CD4-positive, alpha-beta T cell treated with Interleukin-15 for 1 hour (primary cell): ENCODE measurements around the gene PRKN.

ENCODE experiments used
- DNase-seq: peaks from one replicate; pipeline ENCODE4 v3.0.0-alpha.2; 2020

Gene PRKN

DNA sequence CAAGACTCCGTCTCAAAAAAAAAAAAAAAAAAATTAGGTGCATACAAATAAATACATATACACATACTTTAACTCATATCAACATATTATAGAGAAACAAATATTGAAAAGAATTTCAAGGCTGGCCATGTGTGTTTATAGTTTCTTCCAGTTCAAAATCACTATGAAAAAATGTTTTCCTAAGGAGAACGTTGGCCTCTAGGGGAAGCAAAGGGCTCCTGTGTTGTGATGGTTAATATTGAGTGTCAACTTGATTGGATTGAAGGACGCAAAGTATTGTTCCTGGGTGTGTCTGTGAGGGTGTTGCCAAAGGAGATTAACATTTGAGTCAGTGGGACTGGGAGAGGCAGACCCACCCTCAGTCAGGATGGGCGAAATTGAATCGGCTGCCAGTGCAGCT is 1271.7 kb downstream of the PRKN start:
- no peak for DNase-seq

DNA sequence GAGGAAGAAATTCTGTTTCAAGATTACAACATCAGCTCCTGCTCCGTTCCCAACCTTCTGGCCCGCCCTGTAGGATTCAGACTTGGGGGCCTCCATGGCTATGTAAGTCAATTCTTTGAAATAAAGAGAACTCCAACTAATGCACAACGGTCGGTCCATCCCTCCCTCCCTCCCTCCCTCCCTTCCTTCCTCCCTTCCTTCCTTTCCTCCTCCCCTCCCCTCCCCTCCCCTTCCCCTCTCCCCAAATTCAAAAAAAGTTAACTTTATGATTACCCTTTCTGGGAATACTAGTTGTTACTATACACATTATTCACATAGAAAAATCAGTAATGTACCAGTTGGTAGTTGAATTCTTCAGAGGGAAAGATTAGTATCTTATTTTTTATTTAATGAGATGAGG is 1274.0 kb downstream of the PRKN start:
- DNase-seq, result no peak

DNA sequence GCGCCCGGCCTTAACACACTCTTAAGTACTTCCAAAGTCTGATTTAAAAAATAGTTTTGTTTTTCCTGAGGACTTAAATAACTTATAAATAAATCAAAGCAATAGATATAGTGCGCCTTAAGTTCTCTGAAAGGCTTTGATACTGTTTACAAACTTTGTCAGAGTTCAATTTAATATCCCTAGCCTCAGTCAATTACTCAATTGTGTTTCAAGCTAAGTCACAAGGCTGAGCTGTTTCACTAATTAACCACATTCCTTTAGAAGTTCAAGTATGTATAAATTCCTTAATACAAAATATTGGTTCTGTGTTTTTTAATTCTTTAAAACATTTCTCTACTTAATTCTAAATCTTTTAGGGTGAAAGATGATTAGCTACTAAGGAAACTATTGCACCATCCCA is 1275.3 kb downstream of the PRKN start:
- DNase-seq, result no peak

DNA sequence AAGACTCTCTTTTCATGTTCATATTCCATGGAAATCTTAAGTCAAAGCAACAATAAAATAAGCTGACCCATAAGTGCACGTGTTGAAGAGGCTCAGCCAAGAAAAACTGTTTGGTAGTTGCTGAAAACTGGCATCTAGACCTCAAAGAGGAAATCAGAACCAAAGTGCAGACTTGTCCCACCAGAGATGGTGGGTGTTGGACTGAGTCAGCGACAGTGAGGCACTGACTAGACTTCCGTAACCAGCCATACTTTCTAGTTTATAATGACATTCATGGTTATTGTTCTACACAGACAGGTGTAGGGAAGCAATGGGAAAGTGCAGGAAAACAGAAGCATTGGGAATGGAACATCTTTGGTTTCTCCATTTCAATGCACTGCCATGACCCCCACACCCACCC is 1278.0 kb downstream of the PRKN start:
- no peak for DNase-seq

DNA sequence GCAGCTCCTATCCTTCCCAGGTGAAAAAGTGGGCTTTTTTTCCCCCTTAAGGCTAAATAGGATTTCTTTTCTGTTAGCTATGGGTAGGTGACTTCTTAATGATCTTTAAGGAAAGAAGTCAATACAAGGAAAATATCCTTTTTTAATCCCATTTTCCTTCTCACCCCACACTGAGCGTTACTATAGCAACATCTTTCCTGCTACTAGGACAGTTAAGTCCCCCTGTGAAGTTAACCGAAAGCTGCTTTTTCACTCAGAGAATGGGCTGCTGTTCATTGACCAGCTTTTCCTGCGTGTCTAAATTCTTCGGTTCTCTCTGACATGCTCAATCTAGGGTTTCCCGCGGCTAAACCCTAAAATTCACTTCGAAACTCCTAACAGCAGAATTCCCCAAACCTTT is 1280.6 kb downstream of the PRKN start:
- DNase-seq, result no peak

DNA sequence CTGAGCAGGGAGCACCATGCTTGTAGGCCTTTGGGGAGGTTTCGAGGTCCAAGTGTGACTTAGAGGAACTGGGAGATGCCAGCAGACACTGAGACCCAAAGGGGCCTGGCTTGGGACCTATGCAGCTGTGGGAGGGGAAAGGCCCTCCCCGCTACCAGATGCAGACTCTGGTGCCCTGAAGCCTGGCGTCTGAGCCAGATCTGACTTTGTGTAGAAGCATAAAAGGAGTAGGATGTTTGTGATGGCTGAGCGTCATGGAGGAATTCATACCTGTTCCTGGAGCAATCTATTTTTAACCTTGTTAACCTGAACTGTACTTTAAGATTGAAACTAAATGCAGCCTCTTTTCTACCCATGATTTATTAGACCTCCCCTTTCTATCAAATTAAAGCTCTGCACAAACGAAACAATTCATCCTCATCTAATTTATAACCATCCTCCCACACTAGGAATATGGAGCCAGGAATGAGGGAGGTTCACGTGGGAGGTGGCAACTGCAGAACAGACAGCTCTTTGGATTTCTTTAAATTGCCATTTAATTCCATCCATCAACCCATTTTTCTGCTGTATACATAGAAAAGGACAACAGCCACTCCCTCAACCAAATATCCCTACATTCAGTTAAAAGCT is 1281.2 kb downstream of the PRKN start:
- DNase-seq, result no peak

DNA sequence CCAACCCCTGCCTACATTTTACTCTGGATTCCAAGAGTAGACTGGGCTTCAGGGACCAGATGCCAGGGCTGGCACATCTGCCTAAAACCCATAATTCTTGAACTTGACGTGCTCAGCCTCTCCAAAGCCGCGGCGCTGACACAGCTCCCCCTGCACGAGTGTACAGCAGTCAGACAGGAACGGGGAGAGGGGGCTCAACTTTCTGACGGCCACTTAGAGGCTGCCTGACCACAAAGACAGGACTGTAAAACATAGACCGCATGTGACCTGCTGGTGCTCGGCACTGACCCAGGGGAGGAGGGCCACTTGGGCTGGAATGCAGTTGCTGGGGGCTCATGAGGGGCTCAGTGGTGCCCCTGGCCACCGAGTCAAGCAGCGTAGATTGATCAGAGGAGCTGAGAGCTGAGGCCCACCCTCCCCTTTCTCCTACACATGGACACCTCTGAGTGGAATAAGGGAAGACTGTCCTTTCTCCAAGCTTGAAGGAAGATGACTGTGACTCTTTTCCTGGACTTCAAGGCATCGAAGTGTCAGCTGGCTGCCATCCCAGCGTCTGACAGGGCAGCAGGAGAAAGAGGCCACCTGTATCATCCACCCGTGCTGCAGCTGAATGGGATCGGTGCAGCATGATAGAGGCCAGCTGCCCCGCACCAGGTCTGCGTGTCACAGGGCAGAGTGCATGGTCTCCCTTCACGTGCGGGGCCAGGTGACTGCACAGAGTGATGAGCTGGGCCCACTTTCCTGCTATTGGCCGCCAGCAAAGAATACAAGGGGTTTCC is 1282.4 kb downstream of the PRKN start:
- no peak for DNase-seq

DNA sequence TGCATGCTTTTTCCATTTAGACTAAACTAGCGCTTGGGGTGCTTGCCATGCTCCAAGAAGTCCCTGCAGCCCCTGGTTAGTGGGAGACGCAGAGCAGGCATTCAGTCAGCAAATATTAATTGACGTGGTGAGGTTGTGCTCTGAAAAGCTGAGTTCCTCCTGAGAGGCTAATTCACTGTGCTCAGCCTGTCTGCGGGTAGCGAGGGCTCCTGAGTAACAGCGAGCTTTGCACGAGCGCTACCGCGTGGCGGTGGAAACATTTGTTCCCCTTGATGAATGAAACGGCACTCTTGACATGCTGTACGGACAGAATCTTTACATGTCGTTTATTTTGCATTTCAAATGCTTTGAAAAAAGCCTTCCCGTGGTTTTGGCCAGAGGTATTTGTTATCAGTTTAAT is 1283.1 kb downstream of the PRKN start:
- DNase-seq, result no peak

DNA sequence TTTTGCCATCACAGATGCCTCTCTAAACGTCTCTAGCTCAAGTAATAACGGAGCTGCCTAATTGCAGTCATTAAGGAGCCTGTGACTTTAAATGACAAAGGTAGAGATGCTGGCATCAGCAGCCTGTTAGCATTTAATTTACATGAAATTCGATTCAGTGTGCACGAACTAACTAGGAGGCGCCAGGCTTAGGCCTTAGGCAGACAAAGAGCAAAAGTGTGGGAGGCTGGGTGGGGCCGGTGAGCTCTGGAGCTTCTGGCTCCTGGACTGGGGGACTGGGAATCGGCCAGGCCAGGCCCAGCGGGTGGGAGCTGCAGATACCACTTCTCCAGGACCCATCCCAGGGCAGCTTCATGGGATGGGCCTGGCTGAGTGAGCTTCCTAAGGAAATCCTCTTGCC is 1283.7 kb downstream of the PRKN start:
- no peak for DNase-seq

DNA sequence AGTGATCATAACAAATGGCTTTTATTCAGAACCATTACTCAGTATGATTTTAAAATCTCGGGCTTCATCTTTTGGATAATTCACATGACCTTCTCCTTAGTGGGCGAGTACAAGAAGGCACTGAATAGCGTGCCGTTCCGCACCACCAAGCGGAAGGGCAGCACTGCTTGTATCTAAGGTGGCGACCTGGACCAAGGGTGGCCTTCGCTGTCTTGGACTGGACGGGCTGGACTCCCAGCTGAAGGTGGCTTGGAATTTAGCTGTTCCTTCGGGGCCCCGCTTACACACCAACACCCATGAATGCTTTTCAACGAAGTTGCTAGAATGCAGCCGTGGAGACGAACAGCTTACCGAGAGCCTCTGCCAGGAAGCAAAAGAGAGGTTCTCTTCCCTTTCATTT is 1285.1 kb downstream of the PRKN start:
- DNase-seq, result no peak

DNA sequence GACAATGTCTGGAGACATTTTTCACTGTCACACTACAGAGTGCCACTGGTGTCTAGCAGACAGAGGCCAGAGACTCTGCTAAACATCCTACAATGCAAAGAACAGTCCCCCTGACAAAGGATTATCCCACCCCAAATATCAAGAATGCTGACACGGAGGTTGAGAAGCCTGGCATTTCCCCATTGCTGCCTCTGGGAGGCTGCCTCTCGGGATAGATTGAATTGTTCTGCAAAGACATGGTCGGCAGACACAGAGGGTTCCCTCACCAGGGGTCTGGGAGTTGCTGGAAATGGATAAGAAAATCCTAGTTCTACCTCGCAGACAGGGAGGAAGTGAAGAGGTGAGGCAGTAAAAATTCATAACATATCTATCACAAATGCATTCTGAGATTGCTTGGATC is 1287.3 kb downstream of the PRKN start:
- no peak for DNase-seq

DNA sequence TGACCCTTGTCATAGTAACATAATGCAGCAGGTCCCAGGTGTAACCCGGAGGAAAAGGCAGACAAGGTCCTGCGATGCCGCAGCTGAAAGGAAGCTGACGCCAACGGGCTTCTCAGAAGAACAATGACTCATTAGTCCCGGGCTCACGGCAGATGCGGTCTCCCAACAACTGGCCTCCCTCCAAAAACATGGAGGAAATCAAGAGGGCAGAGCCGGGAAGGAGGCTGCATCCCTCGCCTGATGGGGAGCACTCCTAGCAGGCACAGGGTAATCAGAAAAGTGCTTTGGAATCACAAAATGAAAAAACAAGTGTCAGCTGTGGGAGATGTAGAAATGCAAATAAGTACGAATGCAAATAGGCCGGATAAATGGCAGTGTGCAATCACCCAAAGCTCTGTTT is 1288.5 kb downstream of the PRKN start:
- no peak for DNase-seq

DNA sequence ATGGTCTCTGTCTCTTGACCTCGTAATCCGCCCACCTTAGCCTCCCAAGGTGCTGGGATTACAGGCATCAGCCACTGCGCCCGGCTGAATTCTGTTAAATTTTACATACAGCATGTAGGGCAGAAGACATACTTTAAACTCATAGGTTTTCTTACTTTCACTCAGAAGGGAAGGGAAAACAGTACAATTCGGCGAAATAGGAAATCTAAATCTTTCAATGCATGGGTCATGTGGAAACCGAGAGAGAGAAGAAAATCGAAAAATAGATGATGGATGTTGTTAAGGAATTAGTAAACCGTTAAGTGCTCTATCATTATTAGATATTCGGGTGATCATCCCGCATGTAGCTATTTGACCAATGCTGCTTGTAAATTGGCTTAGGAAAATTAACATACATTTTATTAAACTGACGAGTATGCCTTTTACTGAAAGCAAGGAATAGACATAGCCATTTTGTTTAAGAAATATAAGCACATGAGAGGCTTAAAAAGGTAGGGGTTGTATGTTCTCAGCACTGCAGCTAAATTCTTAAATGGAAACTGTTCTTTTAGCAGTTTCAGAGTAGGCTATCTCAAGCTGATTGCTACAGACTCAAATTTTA is 1289.0 kb downstream of the PRKN start:
- DNase-seq, result no peak

DNA sequence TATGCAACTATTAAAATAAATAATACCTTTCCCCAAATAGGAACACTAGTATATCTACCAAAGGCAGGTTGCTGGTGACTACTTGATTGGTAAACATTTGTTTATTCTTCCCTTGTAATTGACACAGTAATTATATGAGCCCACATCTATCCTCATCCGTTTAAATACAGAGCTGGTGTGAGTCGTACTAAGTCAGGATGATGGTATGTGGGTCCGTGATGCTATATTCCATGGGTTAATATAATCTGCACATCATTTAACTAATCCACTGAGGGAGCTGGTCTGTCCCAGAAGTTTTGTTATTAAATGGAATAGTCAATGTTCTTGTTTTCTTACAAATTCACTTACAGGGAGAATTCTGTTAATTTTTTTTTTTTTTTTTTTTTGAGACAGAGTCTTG is 1289.7 kb downstream of the PRKN start:
- DNase-seq, result no peak

DNA sequence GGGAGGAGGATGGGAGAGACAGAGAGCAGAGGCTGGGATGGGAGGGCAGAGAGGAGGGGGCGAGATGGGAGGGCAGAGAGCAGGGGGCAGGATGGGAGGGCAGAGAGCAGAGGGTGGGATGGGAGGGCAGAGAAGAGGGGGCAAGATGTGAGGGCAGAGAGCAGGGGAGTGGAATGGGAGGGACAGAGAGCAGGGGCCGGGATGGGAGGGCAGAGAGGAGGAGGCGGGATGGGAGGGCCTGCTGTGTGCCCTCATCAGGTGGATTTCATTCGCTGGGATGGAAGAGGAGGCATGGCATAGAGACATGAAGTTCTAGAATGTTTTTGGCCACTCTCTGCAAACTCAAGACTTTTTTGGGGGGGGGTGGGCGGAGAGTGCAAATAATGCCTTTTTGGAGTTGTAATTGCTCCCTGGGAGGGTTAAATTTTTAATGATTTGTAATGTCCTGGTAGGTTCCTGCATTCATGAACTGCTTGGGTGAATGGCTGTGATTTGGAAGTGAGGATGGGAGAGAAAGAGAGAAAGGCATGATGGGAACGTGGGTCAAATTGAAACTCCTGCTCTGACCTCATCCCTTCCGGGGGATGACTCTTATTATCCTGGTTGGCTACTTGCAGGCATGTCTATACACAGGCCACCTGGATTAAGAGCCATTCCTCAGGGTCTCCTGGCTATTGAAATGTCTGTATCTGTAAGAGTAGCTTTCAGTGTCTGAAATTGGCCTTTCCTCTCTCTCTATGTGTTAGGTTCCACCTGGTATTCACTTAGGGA is 1291.3 kb downstream of the PRKN start:
- no peak for DNase-seq

DNA sequence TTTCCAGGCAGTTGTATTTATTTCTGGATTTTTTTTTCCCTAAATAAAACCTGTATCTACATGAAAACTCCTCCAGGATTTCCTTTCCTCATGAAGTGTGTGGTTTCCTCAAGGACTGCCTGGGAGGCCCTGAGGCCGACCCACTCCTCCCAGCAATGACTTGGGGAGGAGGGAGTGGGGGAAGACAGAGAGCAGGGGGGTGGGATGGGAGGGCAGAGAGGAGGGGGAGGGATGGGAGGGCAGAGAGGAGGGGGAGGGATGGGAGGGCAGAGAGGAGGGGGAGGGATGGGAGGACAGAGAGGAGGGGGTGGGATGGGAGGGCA is 1291.9 kb downstream of the PRKN start:
- DNase-seq, result no peak

DNA sequence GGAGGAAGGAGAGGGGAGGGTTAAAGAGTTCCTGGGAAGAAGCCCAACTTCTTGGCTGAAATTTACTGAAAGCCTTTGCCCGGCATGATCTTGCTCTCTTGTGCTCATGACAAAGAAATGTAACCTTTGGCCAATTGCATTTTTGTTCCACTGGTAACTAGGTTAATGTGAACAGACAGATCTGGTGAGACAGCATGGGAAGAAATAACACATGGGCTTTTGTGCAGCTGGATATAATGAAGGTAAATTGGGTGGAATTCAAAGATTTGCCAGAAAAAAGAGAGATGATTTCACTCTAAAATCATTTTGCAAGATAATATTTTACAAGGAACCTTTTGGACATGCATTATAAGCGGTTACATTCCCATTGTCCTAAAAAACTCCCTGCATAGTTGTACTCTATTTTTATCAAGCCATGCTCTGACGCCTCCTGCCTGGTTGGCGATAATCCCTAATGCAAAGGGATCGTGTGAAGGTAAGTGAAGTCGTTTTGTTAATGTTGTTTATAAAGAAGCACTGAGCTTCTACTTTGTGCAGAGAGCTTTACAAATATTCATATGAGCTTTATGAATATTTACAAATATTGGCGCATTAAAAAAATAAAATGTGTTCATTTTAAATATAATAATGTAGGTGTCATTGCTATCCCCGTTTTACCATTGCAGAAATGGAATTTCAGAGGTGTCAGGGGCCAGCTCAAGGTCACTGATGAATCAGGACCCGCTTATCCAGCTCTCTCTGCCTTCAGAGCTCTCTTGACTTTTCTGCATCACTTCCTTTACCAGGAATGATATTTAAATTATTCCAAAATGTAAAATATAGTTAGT is 1292.4 kb downstream of the PRKN start:
- DNase-seq, result no peak

DNA sequence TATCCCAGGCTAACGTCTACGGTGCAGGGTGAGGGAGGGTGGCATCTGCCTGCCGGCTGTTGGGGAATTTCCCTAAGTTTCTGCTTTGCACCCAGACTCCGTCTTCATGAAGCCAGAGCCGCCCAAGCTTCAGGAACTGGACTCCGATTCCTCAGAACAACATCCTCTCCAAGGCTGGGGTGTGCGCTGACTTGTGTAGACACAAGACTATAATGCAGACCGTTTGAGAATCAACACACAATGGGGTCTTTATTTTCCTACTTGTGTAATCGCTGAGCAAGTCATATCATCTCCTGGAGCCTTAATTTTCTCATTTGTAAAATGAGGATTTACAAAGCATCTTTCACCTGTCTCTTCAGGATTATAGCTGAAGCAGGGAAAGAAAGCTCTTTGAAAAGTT is 1293.2 kb downstream of the PRKN start:
- no peak for DNase-seq

DNA sequence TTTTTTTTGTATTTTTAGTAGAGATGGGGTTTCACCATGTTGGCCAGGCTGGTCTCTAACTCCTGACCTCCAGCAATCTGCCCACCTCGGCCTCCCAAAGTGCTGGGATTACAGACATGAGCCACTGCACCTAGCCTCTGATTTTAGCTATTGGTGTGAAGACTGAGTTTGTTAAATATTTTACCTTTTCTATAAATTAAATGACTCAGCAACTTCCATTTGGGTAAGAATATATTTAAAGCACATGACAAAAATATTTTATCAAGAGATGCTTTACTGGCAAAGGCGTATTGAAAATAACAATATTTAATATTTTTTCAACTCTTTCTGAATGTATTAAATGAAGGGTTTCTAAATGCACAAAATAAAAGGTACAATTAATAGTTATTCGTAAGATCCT is 1295.0 kb downstream of the PRKN start:
- DNase-seq, result no peak

DNA sequence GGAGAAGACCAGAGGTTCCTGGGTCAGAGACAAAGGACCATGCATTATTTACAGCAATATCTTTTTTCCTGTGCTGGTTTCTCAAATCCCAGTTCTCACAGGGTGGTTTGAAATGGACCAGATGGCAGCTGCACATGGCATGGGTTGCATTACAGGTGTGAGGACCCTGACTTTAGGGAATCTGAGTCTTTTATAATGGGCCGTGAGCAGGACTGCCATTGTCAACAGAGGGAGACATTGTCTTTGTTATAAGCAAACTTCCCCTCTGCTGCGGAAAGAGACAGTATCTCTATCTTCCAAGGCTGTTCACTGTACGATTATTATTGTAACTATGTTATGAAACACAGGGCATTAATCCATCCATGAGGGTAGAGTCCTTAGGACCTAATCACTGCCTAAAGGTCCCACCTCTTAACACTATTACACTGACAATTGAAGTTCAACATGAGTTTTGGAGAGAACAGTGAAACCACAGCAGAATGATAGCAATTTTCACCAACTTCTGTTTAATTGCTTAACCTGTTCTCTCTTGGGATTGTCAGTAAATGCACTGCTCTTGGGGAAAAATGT is 1297.6 kb downstream of the PRKN start:
- no peak for DNase-seq

DNA sequence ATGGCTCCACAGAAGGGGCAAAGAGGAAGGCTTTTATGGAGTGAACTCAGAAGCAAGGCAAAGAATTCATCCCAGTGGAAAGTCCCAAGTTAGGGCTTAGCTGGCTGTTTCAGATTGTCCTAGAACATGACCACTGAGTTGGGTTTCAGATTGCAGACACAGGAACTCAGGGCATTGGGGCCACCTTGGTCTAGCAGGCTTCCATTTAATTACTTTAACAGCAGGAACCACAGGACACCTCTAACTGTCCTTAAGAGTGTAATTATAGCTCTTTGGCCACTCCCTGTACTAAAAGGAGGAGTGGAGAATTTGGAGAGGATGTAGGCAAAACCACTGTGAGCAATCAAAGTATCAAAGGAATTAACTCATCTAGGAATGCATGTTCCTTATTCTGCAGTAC is 1303.1 kb downstream of the PRKN start:
- no peak for DNase-seq
